HL-60 (cell line): ENCODE results near the gene SPINK5.

ENCODE experiments used
- POLR2AphosphoS5 ChIP-seq: IDR thresholded peaks from 2 replicates; pipeline ENCODE4 v1.6.1; 2012; ENCODE audit warnings: low read depth
- TF ChIP-seq, protein P1 (sequence below): IDR thresholded peaks from one replicate; pipeline ENCODE4 v1.5.1; 2011; ENCODE audit warnings: low read length, control low read depth, inconsistent platforms; ENCODE audit not compliant: insufficient read depth
- TF ChIP-seq, protein P2 (sequence below): IDR thresholded peaks from 2 replicates; pipeline ENCODE4 v1.6.1; 2012; ENCODE audit warnings: low read depth; ENCODE audit not compliant: insufficient replicate concordance

DNA sequence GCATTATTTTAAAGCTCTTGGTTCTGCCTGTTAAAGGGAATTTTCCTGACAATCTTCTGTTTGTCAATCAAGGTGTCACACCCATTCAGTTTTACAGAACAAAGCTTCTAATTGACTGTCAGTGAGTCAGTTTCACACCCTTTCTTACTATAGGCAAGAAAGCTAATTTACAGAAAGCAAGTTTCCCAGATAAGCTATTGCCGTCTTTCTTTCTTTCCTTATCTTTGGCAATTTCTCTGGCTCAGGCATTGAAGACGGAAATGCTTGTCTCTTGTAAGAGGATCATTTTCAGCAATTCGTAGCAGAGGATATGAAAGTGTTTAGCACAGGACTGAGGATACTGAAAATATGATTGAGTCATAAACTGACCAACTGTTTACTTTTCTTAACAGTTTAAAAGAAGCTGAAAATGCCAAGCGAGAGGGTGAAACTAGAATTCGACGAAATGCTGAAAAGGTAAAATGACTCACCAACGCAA, 27.0 kb downstream of the SPINK5 start:
- TF ChIP-seq, protein P1, sequence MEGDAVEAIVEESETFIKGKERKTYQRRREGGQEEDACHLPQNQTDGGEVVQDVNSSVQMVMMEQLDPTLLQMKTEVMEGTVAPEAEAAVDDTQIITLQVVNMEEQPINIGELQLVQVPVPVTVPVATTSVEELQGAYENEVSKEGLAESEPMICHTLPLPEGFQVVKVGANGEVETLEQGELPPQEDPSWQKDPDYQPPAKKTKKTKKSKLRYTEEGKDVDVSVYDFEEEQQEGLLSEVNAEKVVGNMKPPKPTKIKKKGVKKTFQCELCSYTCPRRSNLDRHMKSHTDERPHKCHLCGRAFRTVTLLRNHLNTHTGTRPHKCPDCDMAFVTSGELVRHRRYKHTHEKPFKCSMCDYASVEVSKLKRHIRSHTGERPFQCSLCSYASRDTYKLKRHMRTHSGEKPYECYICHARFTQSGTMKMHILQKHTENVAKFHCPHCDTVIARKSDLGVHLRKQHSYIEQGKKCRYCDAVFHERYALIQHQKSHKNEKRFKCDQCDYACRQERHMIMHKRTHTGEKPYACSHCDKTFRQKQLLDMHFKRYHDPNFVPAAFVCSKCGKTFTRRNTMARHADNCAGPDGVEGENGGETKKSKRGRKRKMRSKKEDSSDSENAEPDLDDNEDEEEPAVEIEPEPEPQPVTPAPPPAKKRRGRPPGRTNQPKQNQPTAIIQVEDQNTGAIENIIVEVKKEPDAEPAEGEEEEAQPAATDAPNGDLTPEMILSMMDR, result no peak
- no peak for TF ChIP-seq POLR2AphosphoS5
- TF ChIP-seq, protein P2, sequence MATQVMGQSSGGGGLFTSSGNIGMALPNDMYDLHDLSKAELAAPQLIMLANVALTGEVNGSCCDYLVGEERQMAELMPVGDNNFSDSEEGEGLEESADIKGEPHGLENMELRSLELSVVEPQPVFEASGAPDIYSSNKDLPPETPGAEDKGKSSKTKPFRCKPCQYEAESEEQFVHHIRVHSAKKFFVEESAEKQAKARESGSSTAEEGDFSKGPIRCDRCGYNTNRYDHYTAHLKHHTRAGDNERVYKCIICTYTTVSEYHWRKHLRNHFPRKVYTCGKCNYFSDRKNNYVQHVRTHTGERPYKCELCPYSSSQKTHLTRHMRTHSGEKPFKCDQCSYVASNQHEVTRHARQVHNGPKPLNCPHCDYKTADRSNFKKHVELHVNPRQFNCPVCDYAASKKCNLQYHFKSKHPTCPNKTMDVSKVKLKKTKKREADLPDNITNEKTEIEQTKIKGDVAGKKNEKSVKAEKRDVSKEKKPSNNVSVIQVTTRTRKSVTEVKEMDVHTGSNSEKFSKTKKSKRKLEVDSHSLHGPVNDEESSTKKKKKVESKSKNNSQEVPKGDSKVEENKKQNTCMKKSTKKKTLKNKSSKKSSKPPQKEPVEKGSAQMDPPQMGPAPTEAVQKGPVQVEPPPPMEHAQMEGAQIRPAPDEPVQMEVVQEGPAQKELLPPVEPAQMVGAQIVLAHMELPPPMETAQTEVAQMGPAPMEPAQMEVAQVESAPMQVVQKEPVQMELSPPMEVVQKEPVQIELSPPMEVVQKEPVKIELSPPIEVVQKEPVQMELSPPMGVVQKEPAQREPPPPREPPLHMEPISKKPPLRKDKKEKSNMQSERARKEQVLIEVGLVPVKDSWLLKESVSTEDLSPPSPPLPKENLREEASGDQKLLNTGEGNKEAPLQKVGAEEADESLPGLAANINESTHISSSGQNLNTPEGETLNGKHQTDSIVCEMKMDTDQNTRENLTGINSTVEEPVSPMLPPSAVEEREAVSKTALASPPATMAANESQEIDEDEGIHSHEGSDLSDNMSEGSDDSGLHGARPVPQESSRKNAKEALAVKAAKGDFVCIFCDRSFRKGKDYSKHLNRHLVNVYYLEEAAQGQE, result no peak
